Colonic mucosa (tissue), 4 donors: Measurements from ENCODE around the gene CNTNAP5. TPM values are rescaled to one million over a fixed set of nuclear protein-coding genes. Genes with fewer than 3 reads are reported as not detected.

Experiments used
- DNase-seq: peaks from one replicate; pipeline ENCODE4 v3.0.0-alpha.2; 2020
- H3K27ac ChIP-seq: fragments of 200-600 bp; one replicate; pipeline ENCODE4 v1.8.0; 2021
- H3K27me3 ChIP-seq: fragments of 200-600 bp; one replicate; pipeline ENCODE4 v1.8.0; 2021
- H3K36me3 ChIP-seq: fragments of 200-600 bp; one replicate; pipeline ENCODE4 v1.8.0; 2021
- H3K4me1 ChIP-seq: fragments of 200-600 bp; one replicate; pipeline ENCODE4 v1.8.0; 2021; ENCODE audit warnings: mild to moderate bottlenecking
- H3K4me3 ChIP-seq: fragments of 200-600 bp; one replicate; pipeline ENCODE4 v1.8.0; 2021
- H3K9ac ChIP-seq, 2 donors: one replicate each; pipeline ENCODE4 v1.7.0; 2013; ENCODE audit warnings: control low read depth in 2 of 2, low read depth in 2 of 2, low read length in 2 of 2
- H3K9me3 ChIP-seq: fragments of 200-600 bp; one replicate; pipeline ENCODE4 v1.8.0; 2021
- intact Hi-C: fragments of 100-400 bp; cut with DNase I; formaldehyde crosslinking; loops from one replicate; pipeline ENCODE4 v1.14.1; 2022
- total RNA-seq, 2 donors: library from RNA; stranded (reverse); fragmentation: NEBNext Ultra II Directional in 1 of 2; extraction: Animal tissue kit (Norgen Biotek cat#: 25700) in 1 of 2; gene quantifications; one replicate each; pipeline ENCODE4 v1.2.1, GENCODE V29; 2021
- TF ChIP-seq, protein P1 (sequence below): fragments of 200-600 bp; IDR thresholded peaks from one replicate; pipeline ENCODE4 v1.8.0; 2022; ENCODE audit warnings: antibody characterized with exemption, mild to moderate bottlenecking
- donor health status: healthy.
- donor health status: DM: no; HTN: no; CAD: no.
- donor health status: DM: no; HTN: no; CAD: no.

Gene CNTNAP5
- total RNA-seq, 2 donors from 2014 or later: 0.35 TPM; not detected in 1

- no peak overlapping the region for H3K27ac ChIP-seq
- H3K9me3 ChIP-seq: no peaks in the 10 kb centered on the region
- no peak for DNase-seq
- TF ChIP-seq, protein P1, sequence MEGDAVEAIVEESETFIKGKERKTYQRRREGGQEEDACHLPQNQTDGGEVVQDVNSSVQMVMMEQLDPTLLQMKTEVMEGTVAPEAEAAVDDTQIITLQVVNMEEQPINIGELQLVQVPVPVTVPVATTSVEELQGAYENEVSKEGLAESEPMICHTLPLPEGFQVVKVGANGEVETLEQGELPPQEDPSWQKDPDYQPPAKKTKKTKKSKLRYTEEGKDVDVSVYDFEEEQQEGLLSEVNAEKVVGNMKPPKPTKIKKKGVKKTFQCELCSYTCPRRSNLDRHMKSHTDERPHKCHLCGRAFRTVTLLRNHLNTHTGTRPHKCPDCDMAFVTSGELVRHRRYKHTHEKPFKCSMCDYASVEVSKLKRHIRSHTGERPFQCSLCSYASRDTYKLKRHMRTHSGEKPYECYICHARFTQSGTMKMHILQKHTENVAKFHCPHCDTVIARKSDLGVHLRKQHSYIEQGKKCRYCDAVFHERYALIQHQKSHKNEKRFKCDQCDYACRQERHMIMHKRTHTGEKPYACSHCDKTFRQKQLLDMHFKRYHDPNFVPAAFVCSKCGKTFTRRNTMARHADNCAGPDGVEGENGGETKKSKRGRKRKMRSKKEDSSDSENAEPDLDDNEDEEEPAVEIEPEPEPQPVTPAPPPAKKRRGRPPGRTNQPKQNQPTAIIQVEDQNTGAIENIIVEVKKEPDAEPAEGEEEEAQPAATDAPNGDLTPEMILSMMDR: no peak
- intact Hi-C loops: loop anchor here (5.0 kb wide), 1 partner anchor 217 kb away; no protein-coding TSS in a partner anchor
- no peak overlapping the region for H3K4me3 ChIP-seq
- peaks cover 4% of the 10 kb centered on the region for H3K4me1 ChIP-seq
- H3K27me3 ChIP-seq: no peaks in the 10 kb centered on the region
- no peak overlapping the region for H3K9ac ChIP-seq
- H3K36me3 ChIP-seq: no peaks in the 10 kb centered on the region
Observed at GRCh38 chr2:124589971-124590370, 564.9 kb downstream of the CNTNAP5 start.

DNA sequence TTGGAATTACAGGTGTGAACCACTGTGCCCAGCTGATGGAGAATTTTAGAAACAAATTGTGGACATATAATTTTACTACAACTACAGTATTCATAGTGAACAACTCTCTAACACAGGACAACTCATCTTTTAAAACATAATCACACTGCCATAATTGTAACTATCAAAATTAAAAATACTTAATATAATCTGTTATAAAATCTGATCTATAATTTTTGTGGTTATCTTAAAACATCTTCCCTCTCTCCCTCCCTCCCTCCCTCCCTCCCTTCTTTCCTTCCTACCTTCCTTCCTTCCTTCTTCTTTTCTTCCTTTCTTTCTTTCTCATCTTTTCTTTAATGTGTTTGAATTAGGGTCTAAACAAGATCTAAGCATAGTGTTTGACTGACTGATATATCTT lies 577.7 kb downstream of the CNTNAP5 start:
- H3K36me3 ChIP-seq: no peaks in the 10 kb centered on the region
- no peaks in the 10 kb centered on the region for H3K9me3 ChIP-seq
- H3K4me1 ChIP-seq: no peaks in the 10 kb centered on the region
- no peak overlapping the region for H3K27ac ChIP-seq
- TF ChIP-seq, protein P1: no peak
- H3K4me3 ChIP-seq: no peak overlapping the region
- DNase-seq: no peak
- intact Hi-C loops: no loop called here
- no peak overlapping the region for H3K9ac ChIP-seq
- no peaks in the 10 kb centered on the region for H3K27me3 ChIP-seq

GRCh38 chr2:124604940-124605339 lies 579.9 kb downstream of the CNTNAP5 start:
- TF ChIP-seq, protein P1: no peak
- Histone ChIP-seq H3K9me3 (no peaks in the 10 kb centered on the region), H3K9ac (no peak overlapping the region), H3K27me3 (no peaks in the 10 kb centered on the region), H3K27ac (no peak overlapping the region), H3K4me1 (no peaks in the 10 kb centered on the region), H3K36me3 (no peaks in the 10 kb centered on the region), H3K4me3 (no peak overlapping the region)
- intact Hi-C loops: no loop called here
- no peak for DNase-seq

DNA sequence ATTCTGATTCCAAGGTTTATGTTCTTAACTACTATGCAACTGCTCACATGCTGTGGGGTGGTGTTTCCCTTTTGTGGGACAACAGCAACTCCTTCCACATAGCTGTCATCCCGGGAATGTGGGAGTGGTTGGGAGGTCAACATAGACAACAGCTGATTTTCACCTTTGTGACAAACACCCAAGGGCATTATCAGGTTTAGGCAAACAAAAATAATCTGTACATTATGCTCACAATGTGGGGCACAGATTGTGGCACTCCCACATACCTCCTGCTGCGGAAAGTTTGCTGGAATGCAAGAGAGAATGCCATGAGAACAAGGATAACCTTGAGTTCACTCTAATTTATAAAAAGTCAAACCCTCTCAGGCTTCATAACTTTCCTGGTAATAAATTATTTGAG lies 582.6 kb downstream of the CNTNAP5 start:
- no peak overlapping the region for H3K9ac ChIP-seq
- H3K36me3 ChIP-seq: no peaks in the 10 kb centered on the region
- DNase-seq: no peak
- no peaks in the 10 kb centered on the region for H3K9me3 ChIP-seq
- TF ChIP-seq, protein P1: no peak
- intact Hi-C loops: no loop called here
- no peak overlapping the region for H3K4me3 ChIP-seq
- H3K4me1 ChIP-seq: no peaks in the 10 kb centered on the region
- H3K27me3 ChIP-seq: no peaks in the 10 kb centered on the region
- no peak overlapping the region for H3K27ac ChIP-seq

GRCh38 chr2:124609667-124610066 lies 584.6 kb downstream of the CNTNAP5 start:
- Histone ChIP-seq H3K4me3 (no peak overlapping the region), H3K4me1 (no peaks in the 10 kb centered on the region), H3K27me3 (no peaks in the 10 kb centered on the region), H3K9me3 (no peaks in the 10 kb centered on the region), H3K27ac (no peak overlapping the region), H3K9ac (no peak overlapping the region), H3K36me3 (no peaks in the 10 kb centered on the region)
- intact Hi-C loops: no loop called here
- TF ChIP-seq, protein P1: no peak
- no peak for DNase-seq

GRCh38 chr2:124610141-124610540 lies 585.1 kb downstream of the CNTNAP5 start:
- Histone ChIP-seq H3K4me1 (no peaks in the 10 kb centered on the region), H3K4me3 (no peak overlapping the region), H3K36me3 (no peaks in the 10 kb centered on the region), H3K27ac (no peak overlapping the region), H3K9me3 (no peaks in the 10 kb centered on the region), H3K27me3 (no peaks in the 10 kb centered on the region), H3K9ac (no peak overlapping the region)
- TF ChIP-seq, protein P1: no peak
- DNase-seq: no peak
- intact Hi-C loops: no loop called here
